Fibroblast of peridontal ligament (primary cell): Measurements from ENCODE around the gene PLA2G4D.

ENCODE experiments used
- DNase-seq: peaks from one replicate; pipeline ENCODE4 v3.0.0-alpha.2; 2010; ENCODE audit errors: extremely low read depth

Gene PLA2G4D

DNA sequence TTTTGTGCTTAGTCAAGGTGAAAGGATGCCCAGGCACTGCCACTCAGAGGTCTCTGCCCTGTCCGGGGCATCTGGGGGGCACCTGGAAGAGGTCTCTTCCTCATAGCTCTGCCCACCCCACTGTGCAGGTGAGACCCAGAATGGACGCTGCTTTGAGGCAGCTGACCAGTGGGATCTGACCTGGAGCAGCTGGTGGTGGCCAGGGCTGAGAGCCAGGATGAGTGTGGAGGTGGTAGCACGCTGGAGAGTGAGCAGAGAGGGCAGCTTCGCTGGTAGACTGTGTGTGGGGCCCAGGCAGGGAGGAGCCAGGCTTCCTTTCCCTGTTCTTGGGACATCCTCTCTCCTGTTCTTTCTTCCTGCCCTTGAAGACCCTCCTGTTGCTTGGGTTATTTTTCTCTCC lies 41.4 kb downstream of the PLA2G4D start:
- no peak for DNase-seq

DNA sequence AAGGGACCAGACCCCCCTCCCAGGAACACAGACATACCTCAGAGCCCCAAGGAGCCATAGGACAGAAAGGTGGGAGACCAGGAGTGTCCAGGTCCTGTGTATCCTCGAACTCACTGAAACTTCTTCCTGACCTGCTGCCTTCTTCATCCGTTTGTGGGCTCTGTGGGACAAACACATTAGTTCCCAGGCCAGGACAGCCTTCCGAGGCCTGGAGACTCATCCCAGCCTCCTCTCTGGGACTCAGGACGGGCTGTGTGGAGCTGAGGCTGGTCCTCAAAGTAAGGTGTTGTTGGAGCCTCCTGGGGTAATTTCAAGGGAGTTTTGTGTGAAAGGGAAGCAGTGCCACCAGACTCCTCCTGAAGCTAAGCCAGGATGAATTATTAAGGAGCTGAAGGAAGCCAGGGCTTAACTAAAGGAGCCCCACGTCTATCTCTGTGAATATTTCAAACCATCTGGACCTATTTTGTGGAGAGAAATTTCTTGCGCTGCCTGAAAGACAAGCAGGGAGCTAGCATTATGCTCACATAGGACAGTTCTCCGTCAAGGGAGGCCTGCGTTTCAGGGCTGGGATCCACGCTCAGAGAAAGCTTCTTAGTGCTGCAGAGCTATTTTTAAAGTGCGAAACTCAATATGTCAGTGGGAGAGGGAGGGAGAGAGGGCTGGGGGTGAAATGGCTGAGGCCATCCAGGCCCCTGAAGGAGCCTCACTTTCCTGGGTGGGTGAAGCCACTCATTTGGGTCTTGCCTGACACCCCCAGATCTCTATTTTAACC lies 43.7 kb downstream of the PLA2G4D start:
- DNase-seq = no peak

DNA sequence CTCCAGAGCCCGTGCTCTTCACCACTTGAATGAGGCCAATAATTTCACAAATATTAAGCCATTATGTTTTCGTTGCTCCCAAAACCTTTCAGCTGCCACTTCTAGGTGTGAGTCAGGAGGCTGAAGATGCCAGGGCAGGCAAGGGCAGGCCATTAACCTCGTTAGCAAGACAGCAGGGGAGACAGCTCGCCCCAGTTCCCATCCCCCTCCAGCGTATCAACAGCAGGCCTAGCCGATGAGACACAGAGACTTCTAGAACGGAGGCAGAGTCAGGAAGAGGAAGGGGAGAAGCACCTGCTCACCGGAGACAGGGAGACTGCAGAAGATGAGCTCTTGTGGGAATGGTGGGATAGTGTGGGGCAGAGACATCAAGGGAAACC lies 45.6 kb downstream of the PLA2G4D start:
- DNase-seq = no peak

DNA sequence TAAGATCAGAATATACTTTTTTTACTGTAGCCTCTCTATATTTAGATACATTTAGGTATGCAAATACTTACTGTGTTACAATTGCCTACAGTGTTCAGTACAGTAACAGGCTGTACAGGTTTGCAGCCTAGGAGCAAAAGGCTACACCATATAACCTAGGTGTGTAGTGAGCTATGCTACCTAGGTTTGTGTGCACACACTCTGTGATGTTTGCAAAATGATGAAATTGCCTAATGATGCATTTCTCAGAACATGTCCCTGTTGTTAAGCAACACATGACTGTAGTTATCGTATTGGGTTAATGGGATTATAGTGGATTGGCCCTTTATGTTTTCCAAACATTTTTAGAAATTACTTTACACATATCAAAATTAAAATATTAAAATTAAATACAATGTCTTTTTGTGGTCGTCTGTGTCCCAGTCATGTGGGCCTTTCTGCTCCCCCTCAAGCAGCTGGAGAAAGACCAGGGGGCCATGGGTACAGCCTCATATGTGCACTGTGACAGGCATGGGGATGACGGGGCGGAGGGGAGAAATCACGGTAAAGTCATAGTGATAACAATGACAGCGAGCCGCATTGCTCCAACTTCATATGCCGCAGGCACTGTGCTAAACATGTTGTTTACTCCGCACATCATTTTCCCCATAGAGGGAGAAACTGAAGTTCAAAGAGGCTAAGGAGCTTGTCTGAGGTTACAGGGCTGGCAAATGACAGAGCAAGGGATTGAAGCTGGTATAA lies 46.1 kb downstream of the PLA2G4D start:
- DNase-seq = no peak

DNA sequence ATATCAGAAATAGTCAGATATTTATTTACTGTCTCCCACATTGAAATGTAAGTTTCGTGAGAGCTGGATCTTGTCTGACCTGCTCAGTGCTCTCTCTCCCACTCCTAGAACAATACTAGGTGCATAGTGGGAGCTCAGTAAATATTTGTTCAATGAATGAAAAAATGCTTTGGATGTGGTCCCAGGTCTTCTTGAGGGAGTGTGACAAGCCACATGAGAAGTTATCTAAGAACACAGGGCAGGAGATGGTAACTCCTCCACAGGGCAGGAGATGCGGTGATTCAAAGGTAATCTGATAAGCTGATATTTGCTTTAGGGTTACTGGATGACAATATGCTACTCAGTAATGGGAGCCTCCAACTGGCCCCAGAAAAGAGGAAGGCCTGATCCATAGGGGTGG lies 47.8 kb downstream of the PLA2G4D start:
- DNase-seq = no peak

DNA sequence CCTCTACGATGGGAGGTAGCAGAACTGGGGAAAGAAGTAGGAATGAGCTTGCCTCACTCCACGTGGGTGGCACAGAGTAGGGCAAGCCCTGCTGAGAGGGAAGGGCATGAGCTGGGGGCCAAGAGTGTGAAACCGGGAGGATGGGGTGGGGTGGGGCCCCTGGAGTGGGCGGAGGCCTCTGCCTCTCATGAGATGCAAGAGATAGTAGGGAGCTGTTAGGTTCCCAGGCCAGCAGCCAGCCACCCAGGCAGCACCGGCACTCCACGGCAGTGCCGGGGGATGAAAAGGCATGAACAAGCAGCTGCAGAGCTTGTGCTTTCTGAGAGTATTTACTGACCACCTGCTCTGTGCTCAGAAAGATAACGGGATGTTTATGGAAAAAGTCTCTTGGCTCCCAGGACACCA lies 49.1 kb downstream of the PLA2G4D start:
- no peak for DNase-seq

DNA sequence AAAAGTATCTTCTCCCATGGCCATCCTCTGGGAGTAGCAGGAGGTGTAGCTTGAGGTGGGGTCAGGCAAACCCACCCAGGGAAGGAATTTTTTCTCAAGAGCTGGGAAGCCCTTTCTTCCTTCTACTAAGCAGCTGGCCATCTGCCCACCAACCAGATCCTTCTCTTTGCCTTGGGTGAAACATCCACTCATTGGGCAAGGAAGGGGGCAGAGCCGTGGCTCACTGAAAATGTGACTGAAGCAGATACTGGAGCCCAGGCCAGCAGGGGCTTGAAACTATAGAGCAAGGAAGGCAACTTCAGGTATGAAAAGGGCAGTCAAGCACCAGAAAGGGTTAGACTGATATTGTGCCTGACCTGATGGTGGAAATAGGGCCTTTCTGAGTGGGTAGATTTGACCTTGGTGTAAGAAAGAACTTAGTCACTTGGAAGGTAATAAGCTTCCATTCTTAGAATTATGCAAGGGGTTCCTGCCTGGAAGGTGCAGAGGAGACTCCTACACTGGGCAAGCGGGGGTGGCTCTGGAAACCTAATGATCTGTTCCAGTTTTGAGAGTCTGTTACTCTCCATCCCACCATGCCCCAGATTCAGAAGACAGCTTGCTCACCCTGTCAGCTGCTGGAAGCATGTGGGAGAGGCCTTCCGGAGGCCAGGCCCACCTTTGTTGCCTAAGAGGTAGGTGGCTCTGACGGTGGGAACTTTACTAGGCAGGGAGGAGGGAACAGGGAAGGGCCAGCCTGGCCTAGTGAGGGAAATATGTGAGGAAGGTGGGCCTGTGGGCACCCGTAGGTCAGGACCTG lies 51.6 kb downstream of the PLA2G4D start:
- DNase-seq = no peak

DNA sequence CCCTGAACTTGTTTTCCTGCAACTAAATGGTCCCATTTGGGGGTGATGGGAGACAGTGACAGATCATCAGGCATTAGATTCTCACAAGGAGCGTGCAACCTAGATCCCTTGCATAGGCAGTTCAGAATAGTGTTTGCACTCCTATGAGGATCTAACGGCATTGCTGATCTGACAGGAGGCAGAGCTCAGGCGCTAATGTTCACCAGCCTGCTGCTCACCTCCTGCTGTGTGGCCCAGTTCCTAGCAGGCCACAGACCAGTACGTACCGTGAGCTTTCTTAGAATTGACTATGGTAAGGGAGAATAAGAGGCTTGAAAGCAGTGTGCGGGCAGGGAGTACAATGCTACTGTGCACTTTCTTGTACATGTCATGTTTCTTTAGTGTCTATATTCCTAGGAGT lies 56.0 kb downstream of the PLA2G4D start:
- DNase-seq = no peak

DNA sequence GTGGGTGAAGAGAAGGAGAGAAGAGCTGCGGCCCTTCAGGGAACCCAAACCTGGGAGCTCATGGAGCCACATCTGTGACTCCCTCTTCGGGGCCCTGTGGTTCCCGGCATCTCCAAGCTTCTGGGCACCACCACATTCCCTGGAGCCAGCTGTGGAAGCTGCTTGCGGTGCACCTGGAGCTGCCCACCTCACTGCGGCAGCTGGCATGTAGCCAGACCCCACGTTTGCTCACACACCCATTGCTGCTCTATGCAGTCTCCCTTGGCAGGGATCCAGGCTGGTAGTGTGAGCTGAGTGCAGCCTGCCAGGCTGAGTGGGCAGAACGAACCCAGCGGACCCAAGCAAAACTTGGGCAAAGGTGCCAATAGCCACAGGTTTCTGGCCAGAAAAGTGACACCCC lies 56.7 kb downstream of the PLA2G4D start:
- DNase-seq = no peak

DNA sequence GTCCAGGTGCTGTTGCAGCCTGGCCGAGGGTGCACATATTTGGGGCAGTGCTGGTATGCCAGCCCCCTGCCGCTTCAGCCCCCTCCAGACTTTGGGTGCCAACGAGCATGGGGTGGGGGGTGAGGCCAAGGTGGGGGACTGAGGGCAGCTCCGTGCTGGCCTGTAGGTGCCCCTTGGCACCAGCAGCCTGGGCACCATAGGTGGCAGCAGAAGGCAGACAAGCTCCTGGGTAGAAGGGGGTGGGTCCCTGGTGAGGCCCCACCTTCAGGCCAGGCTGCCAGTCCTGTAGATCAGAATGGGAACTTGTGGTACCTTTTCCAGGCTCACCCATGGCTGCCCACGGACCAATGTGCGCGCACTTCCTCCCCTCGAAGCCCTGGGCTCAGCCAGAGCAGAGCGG lies 57.4 kb downstream of the PLA2G4D start:
- DNase-seq = no peak

DNA sequence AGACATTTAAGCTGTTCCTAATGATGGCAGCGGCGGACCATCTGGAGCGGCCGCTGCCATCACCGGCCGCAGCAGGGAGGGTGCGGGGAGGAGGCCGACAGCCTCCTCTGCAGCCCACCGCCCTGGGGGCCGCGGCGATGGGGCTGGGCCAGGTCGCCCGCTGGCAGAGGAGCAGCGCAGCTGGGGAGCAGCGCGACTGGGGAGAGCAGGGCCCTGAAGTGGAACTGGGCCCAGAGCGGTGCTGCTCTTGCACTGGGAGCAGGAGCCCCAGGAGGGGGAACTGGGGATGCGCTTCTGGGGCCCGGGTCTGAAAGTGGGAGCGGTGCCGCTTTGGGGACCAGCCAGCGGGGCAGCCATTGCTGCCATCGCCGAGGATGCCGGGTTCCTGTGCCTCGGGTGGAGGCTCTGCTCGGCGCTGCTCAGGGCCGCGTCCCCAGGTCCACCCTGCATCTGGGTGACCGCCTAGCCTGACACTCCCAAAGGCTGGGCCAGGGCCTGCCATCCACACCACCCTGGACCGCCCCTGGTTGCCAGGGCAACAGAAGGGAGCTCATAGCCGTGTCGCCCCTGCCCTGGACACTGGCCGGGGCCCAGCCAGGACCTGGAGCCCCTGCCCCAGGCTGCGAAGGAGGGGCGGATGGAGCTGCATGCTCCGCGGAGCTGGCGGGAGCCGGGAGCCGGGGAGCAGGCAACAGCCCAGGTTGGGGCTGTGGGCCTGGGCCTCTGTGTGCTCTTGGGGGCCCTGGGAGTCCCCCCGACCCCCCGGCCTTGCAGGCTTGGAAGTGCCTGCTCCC lies 58.1 kb downstream of the PLA2G4D start:
- no peak for DNase-seq

DNA sequence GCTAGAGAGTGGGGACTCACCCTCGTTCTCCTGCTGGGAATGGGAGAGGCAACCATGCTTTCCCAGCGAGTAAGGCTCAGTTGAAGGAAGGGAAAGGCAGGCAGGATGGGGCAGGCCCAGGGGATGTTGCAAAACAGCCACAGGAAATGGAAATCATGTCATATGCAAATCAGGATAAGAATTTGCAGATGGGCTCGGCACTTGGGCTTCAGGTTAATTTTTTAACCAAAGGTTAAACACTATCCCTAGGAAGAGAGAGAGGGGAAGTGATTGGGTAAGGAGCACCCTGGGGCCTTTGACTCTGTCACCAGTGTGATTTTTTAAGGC lies 59.0 kb downstream of the PLA2G4D start:
- no peak for DNase-seq

DNA sequence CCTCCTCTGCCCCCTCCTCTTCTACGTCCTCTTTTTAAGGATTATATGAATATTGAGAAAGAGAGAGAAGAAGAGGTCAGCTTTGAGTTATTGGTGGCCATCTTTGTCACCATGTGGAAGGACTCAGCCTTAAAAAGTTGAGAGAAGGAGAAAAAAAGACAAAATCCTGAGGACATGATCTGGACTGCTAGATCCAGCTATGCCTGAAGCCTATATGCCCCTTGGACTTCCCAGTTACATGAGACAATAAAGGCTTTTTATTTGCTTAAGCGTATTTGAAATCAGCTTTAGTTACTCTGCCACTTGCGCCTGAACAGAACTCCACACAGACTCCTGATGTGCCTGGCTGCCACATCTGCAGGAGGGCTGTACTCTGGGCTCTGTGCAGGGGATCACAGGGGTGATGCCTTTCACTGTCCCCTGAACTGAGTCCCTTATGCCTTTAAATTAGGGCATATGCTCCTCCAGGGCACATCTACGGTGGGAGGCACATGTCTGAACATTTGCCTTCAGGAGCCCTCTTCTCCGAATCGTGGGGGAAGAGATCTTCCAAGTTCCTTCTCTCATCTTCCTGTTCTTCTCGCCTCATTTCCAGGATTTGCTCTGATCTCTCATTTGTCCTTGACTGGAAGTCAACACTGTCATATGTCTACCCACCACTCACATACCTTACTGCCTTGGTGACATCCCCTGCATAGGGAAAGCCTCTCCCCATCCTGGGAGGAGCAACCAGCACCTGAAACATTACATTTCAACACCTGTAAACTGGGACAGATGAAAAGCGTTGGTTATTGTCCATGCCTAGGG lies 59.5 kb downstream of the PLA2G4D start:
- no peak for DNase-seq

DNA sequence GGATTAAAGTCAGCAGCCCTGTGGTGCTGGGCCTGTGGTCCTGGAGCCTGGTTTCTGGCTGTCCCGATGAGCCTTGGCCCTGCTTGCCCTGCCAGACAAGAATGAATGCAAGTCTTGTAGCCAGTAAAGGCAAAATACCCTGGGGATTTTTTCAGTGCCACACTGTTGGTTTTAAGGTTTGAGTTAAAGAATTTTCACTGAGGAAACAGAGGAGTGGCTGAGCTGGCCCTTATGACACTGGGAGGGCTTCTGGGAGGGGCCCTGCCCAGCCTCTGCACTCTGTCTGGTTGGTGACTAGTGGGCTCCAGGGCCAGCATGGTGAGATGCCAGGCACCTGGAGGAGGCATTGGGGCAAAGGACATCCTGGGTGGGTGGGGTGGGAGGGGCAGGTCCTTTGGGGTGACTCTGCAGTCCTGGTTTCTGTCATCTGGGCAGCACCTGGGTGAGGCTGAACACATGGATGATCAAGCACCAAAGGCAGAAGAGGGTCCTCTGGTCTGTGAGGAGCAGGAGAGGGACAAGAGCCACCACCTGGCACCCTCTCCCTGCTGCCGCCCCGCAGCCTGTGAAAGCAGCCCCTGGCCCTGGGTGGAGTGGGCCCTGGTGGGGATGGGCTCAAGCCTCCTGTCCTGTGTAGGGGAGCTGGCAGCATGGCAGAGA lies 61.0 kb downstream of the PLA2G4D start:
- DNase-seq = no peak

DNA sequence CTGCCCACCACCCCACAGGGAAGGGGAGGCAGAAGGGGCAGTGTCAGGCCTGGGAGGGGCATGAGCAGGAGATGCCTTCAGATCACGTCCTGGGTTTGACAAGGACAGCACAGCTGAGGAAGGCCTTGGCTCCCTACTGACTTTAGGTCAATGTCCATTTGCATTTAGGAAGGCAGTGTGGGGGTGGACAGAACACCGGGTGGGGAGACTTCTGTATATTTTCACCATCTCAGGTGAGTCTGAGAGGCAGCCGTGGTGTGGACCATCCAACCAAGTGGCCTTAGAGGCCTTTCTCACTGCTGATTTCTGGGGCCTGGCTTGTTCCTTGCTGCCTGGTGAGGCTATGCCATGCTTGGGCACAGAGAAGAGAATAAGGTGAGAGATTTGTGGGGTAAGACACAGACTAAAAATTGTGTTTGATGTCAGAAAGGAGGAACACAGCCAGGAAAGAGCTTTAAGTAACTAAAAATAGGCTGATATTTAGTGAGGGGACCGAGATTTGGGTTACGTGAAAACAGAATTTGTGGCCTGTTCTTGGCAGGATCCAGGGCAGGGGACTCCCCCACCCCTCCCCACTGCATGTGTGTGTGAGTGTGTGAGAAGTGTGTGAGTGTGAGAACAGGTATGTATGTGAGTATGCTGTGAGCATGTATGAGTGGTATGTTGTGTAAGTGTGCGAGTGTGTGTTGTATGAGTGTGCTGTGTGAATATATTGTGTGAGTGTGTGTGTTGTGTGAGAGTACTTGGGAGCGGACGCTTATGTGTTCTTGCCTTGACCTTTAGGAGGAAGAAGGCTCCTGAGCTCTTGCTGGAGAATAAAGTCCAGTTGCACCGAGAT lies 61.8 kb downstream of the PLA2G4D start:
- no peak for DNase-seq

DNA sequence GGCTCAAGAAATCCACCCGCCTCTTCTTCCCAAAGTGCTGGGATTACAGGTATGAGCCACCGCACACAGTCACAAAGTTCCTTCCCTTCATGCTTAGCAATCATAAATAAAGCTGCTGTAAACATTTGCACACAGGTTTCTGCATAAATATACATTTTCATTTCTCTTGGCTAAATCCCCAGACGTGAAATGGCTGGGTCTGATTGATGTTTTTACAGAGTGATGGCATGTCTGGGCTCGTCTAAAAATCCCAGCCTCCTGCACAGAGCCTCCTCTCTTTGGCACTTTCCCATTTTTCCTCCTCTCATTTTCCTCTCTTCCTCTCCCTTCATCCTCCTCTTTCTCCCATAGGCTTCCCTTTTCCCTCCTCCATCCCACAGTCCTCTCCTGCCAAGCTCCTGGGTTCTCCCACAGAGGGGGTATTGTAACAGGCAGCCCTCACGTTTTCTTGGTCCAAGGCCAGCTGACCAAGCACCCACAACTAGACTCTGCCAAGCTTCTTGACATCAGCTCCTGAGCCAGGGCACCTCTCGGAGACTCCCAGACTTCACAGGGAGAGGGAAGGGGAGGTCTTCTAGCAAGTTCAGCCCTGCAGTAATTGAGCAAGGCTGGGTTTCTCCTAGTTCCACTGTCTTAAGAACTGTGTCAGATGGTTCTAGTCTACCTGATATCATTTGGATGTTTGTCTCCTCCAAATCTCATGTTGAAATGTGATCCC lies 63.0 kb downstream of the PLA2G4D start:
- peak; percentile 5 for DNase-seq

DNA sequence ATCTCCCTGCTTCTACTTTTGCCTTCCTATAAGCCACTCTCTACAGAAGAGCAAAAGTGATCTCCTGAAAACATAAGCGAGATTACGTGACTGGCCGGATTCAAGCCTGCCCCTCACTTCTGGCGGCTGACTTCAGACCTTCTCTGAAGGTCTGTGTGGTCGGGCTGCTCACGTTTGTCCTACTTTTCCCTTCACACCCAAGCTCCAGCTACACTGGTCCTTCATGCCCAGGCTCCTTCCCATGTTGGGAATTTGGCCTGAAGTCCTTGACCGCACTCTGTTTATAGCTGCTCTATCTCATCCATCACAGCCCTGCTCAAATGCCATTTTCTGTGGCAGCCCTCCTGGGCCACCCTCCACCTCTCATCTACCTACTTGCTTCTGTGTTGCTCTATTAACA lies 66.8 kb downstream of the PLA2G4D start:
- DNase-seq = no peak

DNA sequence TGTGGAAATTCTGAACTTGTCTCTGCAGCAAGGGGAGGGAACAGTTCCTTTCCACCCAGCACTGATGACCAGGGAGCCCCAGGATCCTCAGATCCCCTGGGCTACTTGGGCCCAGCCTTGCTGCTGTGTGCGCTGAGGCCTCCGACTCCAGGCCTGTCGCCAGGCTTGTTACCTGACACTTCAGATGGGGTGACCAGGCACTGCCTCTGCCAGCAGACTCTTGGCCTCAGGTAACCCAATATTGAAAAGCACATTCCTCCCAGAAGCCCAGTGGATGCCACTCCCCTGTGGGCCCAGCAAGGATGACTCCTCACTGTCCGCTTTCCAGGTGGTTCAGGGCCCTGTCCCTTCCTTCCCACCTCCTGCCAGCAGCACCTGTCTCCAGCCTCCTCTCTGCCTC lies 70.1 kb downstream of the PLA2G4D start:
- DNase-seq = no peak

DNA sequence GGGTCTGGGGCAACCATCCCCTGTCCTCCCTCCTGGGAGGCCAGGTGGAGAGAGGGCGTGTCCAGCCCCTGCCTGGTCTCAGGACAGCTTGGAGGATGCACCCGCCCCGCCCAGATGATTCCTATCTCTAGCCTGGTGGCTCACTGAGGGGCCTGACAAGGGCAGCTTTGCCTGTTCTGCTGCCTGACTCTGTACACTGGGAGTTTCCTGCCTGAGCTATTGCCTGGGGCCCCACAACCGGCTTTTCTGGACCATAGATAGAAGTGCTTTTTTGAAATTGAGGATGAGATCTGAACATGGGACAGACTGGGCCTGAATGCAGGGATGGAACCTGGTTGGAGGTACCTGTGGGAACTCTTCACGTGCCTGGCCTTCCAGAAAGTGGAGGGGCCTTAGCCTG lies 72.8 kb downstream of the PLA2G4D start:
- DNase-seq = no peak
